MM.1S (cell line): Measurements from ENCODE around the gene PPP1R13B.

ENCODE experiments used
- DNase-seq: peaks from one replicate; pipeline ENCODE4 v3.0.0-alpha.2; 2015
- H2AFZ ChIP-seq: fragments of 300-600 bp; sonication (generic); 2 replicates; pipeline ENCODE4 v1.6.0; 2016; ENCODE audit warnings: antibody characterized with exemption, low read length
- H3F3A ChIP-seq: fragments of 300-600 bp; sonication (generic); 2 replicates; pipeline ENCODE4 v1.6.1; 2016; ENCODE audit warnings: mild to moderate bottlenecking, antibody characterized with exemption, low read length, moderate library complexity, mixed read lengths; ENCODE audit not compliant: insufficient read depth
- H3K27ac ChIP-seq: fragments of 300-600 bp; sonication (generic); 2 replicates; pipeline ENCODE4 v1.5.1; 2016; ENCODE audit warnings: mild to moderate bottlenecking, low read length
- H3K27me3 ChIP-seq: fragments of 300-600 bp; sonication (generic); replicated peaks from 2 replicates; pipeline ENCODE4 v1.6.0; 2016; ENCODE audit warnings: low read length; ENCODE audit not compliant: insufficient read depth
- H3K36me3 ChIP-seq: fragments of 300-600 bp; sonication (generic); replicated peaks from 2 replicates; pipeline ENCODE4 v1.6.1; 2016; ENCODE audit warnings: mild to moderate bottlenecking, low read length, mixed read lengths; ENCODE audit not compliant: insufficient read depth
- H3K4me1 ChIP-seq: fragments of 300-600 bp; sonication (generic); 2 replicates; pipeline ENCODE4 v1.6.1; 2016; ENCODE audit warnings: low read length, mixed read lengths
- H3K4me2 ChIP-seq: fragments of 300-600 bp; sonication (generic); 2 replicates; pipeline ENCODE4 v1.6.0; 2016; ENCODE audit warnings: low read depth, low read length
- H3K4me3 ChIP-seq: fragments of 300-600 bp; sonication (generic); 2 replicates; pipeline ENCODE4 v1.5.1; 2016; ENCODE audit warnings: low read length, mixed read lengths
- H3K79me2 ChIP-seq: fragments of 300-600 bp; sonication (generic); 2 replicates; pipeline ENCODE4 v1.6.1; 2016; ENCODE audit warnings: mixed run types, low read length, mixed read lengths
- H3K9ac ChIP-seq: fragments of 300-600 bp; sonication (generic); 2 replicates; pipeline ENCODE4 v1.6.1; 2016; ENCODE audit warnings: low read length, mixed read lengths
- H3K9me2 ChIP-seq: fragments of 300-600 bp; sonication (generic); replicated peaks from 2 replicates; pipeline ENCODE4 v1.6.1; 2016; ENCODE audit warnings: mild to moderate bottlenecking, low read length, mixed read lengths; ENCODE audit not compliant: insufficient read depth
- H3K9me3 ChIP-seq: fragments of 300-600 bp; sonication (generic); replicated peaks from 2 replicates; pipeline ENCODE4 v1.6.1; 2016; ENCODE audit warnings: mild to moderate bottlenecking, low read length, mixed read lengths; ENCODE audit not compliant: insufficient read depth
- H4K20me1 ChIP-seq: fragments of 300-600 bp; sonication (generic); 2 replicates; pipeline ENCODE4 v1.6.1; 2016; ENCODE audit warnings: mild to moderate bottlenecking, low read length, moderate library complexity, mixed read lengths; ENCODE audit not compliant: insufficient read depth
- CTCF ChIP-seq: fragments of 300-600 bp; sonication (generic); IDR thresholded peaks from 2 replicates; pipeline ENCODE4 v1.5.1; 2016; ENCODE audit warnings: antibody characterized with exemption, low read length, mixed read lengths
- EZH2 ChIP-seq: fragments of 300-600 bp; sonication (generic); optimal IDR thresholded peaks from 2 replicates; pipeline ENCODE3; 2017; ENCODE audit warnings: low read depth, mild to moderate bottlenecking, antibody characterized with exemption, low read length, mixed read lengths
- EZH2phosphoT487 ChIP-seq: fragments of 300-600 bp; sonication (generic); IDR thresholded peaks from 2 replicates; pipeline ENCODE4 v1.6.1; 2018; ENCODE audit warnings: antibody characterized with exemption, low read length

Gene PPP1R13B

GRCh38 chr14:103875010-103875409, 27.6 kb upstream of the PPP1R13B start:
- H3F3A ChIP-seq, result no peaks in the 10 kb centered on the region
- H3K4me3 ChIP-seq, result no peak overlapping the region
- no peaks in the 10 kb centered on the region for H3K9me2 ChIP-seq
- H3K9ac ChIP-seq, result no peak overlapping the region
- H3K27me3 ChIP-seq, result peaks cover 3% of the 10 kb centered on the region; the same call in 1 of the 2 replicates
- H2AFZ ChIP-seq, result no peak overlapping the region
- no peaks in the 10 kb centered on the region for H3K36me3 ChIP-seq
- no peaks in the 10 kb centered on the region for H3K4me1 ChIP-seq
- H3K27ac ChIP-seq, result no peak overlapping the region
- H3K79me2 ChIP-seq, result no peaks in the 10 kb centered on the region
- DNase-seq, result no peak
- no peaks in the 10 kb centered on the region for H4K20me1 ChIP-seq
- no peak for TF ChIP-seq EZH2
- TF ChIP-seq CTCF, result no peak
- TF ChIP-seq EZH2phosphoT487, result no peak
- no peaks in the 10 kb centered on the region for H3K9me3 ChIP-seq
- no peak overlapping the region for H3K4me2 ChIP-seq

GRCh38 chr14:103872481-103873113, 25.2 kb upstream of the PPP1R13B start:
- H3F3A ChIP-seq, result no peaks in the 10 kb centered on the region
- peak overlapping the region; percentile 80 for H2AFZ ChIP-seq
- H3K9me3 ChIP-seq, result no peaks in the 10 kb centered on the region
- H3K4me1 ChIP-seq, result no peaks in the 10 kb centered on the region
- no peaks in the 10 kb centered on the region for H3K36me3 ChIP-seq
- H3K4me2 ChIP-seq, result peak overlapping the region; percentile 69; the same call in 1 of the 2 replicates
- no peaks in the 10 kb centered on the region for H3K27me3 ChIP-seq
- no peak overlapping the region for H3K27ac ChIP-seq
- TF ChIP-seq CTCF (no peak), EZH2 (no peak), EZH2phosphoT487 (no peak)
- DNase-seq, result no peak
- H3K9ac ChIP-seq, result no peak overlapping the region
- H4K20me1 ChIP-seq, result no peaks in the 10 kb centered on the region
- no peaks in the 10 kb centered on the region for H3K9me2 ChIP-seq
- H3K4me3 ChIP-seq, result peak overlapping the region; percentile 62
- no peaks in the 10 kb centered on the region for H3K79me2 ChIP-seq

- Histone ChIP-seq H3K4me3 (peak overlapping the region; percentile 62), H3K4me2 (peak overlapping the region; percentile 69; the same call in 1 of the 2 replicates), H3K9me2 (no peaks in the 10 kb centered on the region), H3K27ac (no peak overlapping the region), H4K20me1 (no peaks in the 10 kb centered on the region), H3F3A (no peaks in the 10 kb centered on the region), H3K9ac (no peak overlapping the region), H2AFZ (peak overlapping the region; percentile 80), H3K36me3 (no peaks in the 10 kb centered on the region), H3K4me1 (no peaks in the 10 kb centered on the region), H3K79me2 (no peaks in the 10 kb centered on the region), H3K9me3 (no peaks in the 10 kb centered on the region), H3K27me3 (no peaks in the 10 kb centered on the region)
- peak; percentile 40 for DNase-seq
- TF ChIP-seq EZH2, result no peak
- no peak for TF ChIP-seq CTCF
- TF ChIP-seq EZH2phosphoT487, result no peak
These were observed 24.5 kb upstream of the PPP1R13B start for GRCh38 chr14:103871596-103872480.
